HL-60 (cell line): ENCODE data around the gene ADAR.

ENCODE experiments used
- DNase-seq, 2 experiments: peaks; one replicate each; pipeline ENCODE4 v3.0.0-alpha.2; 2010 to 2020; ENCODE audit warnings: low read depth in 1 of 2, low spot score in 1 of 2
- H3K27ac ChIP-seq: fragments of 250-450 bp; sonication (Bioruptor Pico); replicated peaks from 2 replicates; pipeline ENCODE4 v1.5.1; 2020; ENCODE audit warnings: mild to moderate bottlenecking, moderate library complexity
- H3K27me3 ChIP-seq: fragments of 250-450 bp; sonication (Bioruptor Pico); 2 replicates; pipeline ENCODE4 v1.5.1; 2021; ENCODE audit warnings: mild to moderate bottlenecking, moderate library complexity; ENCODE audit not compliant: insufficient read depth, poor library complexity, severe bottlenecking
- H3K4me3 ChIP-seq: replicated peaks from 2 replicates; pipeline ENCODE4 v1.5.1; 2011; ENCODE audit warnings: mild to moderate bottlenecking, control low read depth, low read length; ENCODE audit not compliant: insufficient read depth
- GABPA ChIP-seq: IDR thresholded peaks from 2 replicates; pipeline ENCODE4 v1.6.1; 2012; ENCODE audit warnings: low read depth
- POLR2AphosphoS5 ChIP-seq: IDR thresholded peaks from 2 replicates; pipeline ENCODE4 v1.6.1; 2012; ENCODE audit warnings: low read depth
- SPI1 ChIP-seq: IDR thresholded peaks from 2 replicates; pipeline ENCODE4 v1.6.1; 2012; ENCODE audit warnings: low read depth, mild to moderate bottlenecking, borderline replicate concordance
- TF ChIP-seq, protein P1 (sequence below): IDR thresholded peaks from one replicate; pipeline ENCODE4 v1.5.1; 2011; ENCODE audit warnings: low read length, control low read depth, inconsistent platforms; ENCODE audit not compliant: insufficient read depth
- TF ChIP-seq, protein P2 (sequence below): IDR thresholded peaks from 2 replicates; pipeline ENCODE4 v1.6.1; 2012; ENCODE audit warnings: low read depth; ENCODE audit not compliant: insufficient replicate concordance

ADAR gene

DNA sequence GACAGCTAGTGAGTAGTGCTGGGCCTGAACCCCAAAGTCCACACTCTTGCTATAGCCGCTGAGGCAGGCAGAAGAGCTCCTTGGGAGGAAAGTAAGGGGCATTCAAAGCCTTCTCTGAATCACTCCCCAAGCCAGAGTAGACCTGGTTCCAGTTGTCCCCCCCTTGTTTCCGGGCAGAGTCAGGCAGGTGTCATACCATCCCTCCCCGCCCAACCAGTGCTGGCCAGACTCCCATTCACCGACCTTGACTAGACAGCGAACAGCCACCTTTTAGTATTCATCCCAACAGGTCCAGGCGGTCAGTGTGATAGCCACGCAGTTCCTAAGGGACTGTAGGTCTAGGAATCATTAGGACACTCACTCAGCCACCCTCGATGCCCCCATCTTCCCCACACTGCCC lies 28.6 kb downstream of the ADAR start:
- H3K4me3 ChIP-seq: no peak overlapping the region
- no peak for DNase-seq
- H3K27me3 ChIP-seq: no peaks in the 10 kb centered on the region
- no peak overlapping the region for H3K27ac ChIP-seq
- TF ChIP-seq POLR2AphosphoS5 (no peak), SPI1 (no peak), GABPA (no peak)
- TF ChIP-seq, protein P1, sequence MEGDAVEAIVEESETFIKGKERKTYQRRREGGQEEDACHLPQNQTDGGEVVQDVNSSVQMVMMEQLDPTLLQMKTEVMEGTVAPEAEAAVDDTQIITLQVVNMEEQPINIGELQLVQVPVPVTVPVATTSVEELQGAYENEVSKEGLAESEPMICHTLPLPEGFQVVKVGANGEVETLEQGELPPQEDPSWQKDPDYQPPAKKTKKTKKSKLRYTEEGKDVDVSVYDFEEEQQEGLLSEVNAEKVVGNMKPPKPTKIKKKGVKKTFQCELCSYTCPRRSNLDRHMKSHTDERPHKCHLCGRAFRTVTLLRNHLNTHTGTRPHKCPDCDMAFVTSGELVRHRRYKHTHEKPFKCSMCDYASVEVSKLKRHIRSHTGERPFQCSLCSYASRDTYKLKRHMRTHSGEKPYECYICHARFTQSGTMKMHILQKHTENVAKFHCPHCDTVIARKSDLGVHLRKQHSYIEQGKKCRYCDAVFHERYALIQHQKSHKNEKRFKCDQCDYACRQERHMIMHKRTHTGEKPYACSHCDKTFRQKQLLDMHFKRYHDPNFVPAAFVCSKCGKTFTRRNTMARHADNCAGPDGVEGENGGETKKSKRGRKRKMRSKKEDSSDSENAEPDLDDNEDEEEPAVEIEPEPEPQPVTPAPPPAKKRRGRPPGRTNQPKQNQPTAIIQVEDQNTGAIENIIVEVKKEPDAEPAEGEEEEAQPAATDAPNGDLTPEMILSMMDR: no peak
- TF ChIP-seq, protein P2, sequence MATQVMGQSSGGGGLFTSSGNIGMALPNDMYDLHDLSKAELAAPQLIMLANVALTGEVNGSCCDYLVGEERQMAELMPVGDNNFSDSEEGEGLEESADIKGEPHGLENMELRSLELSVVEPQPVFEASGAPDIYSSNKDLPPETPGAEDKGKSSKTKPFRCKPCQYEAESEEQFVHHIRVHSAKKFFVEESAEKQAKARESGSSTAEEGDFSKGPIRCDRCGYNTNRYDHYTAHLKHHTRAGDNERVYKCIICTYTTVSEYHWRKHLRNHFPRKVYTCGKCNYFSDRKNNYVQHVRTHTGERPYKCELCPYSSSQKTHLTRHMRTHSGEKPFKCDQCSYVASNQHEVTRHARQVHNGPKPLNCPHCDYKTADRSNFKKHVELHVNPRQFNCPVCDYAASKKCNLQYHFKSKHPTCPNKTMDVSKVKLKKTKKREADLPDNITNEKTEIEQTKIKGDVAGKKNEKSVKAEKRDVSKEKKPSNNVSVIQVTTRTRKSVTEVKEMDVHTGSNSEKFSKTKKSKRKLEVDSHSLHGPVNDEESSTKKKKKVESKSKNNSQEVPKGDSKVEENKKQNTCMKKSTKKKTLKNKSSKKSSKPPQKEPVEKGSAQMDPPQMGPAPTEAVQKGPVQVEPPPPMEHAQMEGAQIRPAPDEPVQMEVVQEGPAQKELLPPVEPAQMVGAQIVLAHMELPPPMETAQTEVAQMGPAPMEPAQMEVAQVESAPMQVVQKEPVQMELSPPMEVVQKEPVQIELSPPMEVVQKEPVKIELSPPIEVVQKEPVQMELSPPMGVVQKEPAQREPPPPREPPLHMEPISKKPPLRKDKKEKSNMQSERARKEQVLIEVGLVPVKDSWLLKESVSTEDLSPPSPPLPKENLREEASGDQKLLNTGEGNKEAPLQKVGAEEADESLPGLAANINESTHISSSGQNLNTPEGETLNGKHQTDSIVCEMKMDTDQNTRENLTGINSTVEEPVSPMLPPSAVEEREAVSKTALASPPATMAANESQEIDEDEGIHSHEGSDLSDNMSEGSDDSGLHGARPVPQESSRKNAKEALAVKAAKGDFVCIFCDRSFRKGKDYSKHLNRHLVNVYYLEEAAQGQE: no peak

GRCh38 chr1:154578058-154578418 lies 29.9 kb downstream of the ADAR start:
- no peak overlapping the region for H3K27ac ChIP-seq
- no peaks in the 10 kb centered on the region for H3K27me3 ChIP-seq
- TF ChIP-seq, protein P1: no peak
- TF ChIP-seq, protein P2: no peak
- no peak for TF ChIP-seq SPI1
- no peak for TF ChIP-seq GABPA
- no peak for TF ChIP-seq POLR2AphosphoS5
- no peak overlapping the region for H3K4me3 ChIP-seq
- DNase-seq: no peak

GRCh38 chr1:154577346-154578057 lies 30.5 kb downstream of the ADAR start:
- no peak for TF ChIP-seq SPI1
- TF ChIP-seq GABPA: no peak
- TF ChIP-seq, protein P1: no peak
- TF ChIP-seq, protein P2: no peak
- no peak for TF ChIP-seq POLR2AphosphoS5
- no peak overlapping the region for H3K4me3 ChIP-seq
- no peaks in the 10 kb centered on the region for H3K27me3 ChIP-seq
- no peak for DNase-seq
- no peak overlapping the region for H3K27ac ChIP-seq
